ENCODE results near the gene CLEC19A. TPM values are rescaled to one million over a fixed set of nuclear protein-coding genes. Genes with fewer than 3 reads are reported as not detected.

Gene CLEC19A
- total and polyA plus RNA-seq, 9 donors: 0.08 to 0.19 (median 0.13) TPM; not detected in 4

GRCh38 chr16:19295393-19295792, 9.9 kb downstream of the CLEC19A start:
- no CpG with 5 or more reads among the region's 2 CpGs for WGBS (ENCODE audit: insufficient coverage)
- Histone ChIP-seq H3K27me3 (ENCODE audit: control insufficient read depth, insufficient read depth, low read length) (peaks cover 1% of the 10 kb centered on the region), H3K36me3 (ENCODE audit: control insufficient read depth, insufficient read depth, low read length) (no peaks in the 10 kb centered on the region), H3K9me3 (replicated peaks; ENCODE audit: control insufficient read depth, low read depth, low read length) (no peaks in the 10 kb centered on the region), H3K4me3 (ENCODE audit: low read length) (no peak overlapping the region), H3K4me1 (ENCODE audit: control insufficient read depth, insufficient read depth, low read length) (peaks cover 7% of the 10 kb centered on the region), H3K27ac (ENCODE audit: low read length) (no peak overlapping the region)
- DNase-seq: no peak

GRCh38 chr16:19297454-19297853, 11.9 kb downstream of the CLEC19A start:
- no peak for DNase-seq
- Histone ChIP-seq H3K27ac (ENCODE audit: low read length) (no peak overlapping the region), H3K27me3 (ENCODE audit: control insufficient read depth, insufficient read depth, low read length) (no peaks in the 10 kb centered on the region), H3K9me3 (replicated peaks; ENCODE audit: control insufficient read depth, low read depth, low read length) (no peaks in the 10 kb centered on the region), H3K4me1 (ENCODE audit: control insufficient read depth, insufficient read depth, low read length) (peaks cover 3% of the 10 kb centered on the region), H3K4me3 (ENCODE audit: low read length) (no peak overlapping the region), H3K36me3 (ENCODE audit: control insufficient read depth, insufficient read depth, low read length) (no peaks in the 10 kb centered on the region)
- WGBS (ENCODE audit: insufficient coverage): no CpG with 5 or more reads among the region's 1 CpG

DNA sequence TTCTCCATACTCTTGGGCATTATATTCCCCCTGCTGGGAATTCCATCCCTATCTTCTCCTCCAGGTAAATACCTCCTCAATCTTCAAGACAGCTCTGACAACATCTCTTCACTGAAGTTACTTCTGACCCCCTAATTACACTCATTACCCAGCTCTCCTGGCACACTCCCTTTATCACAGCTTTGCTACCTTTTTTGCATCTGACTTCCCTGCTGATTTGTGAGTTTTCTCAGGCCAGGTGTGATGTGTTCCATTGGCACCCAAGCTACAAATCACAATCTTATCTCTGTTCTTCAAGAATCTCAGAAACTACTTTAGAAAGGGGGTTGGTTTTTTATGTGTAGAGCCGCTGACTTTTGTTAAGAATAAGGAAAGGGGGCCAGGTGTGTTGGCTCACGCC, 14.0 kb downstream of the CLEC19A start:
- Histone ChIP-seq H3K27ac (ENCODE audit: low read length) (no peak overlapping the region), H3K36me3 (ENCODE audit: control insufficient read depth, insufficient read depth, low read length) (no peaks in the 10 kb centered on the region)
- WGBS (ENCODE audit: insufficient coverage): no CpG with 5 or more reads among the region's 2 CpGs

DNA sequence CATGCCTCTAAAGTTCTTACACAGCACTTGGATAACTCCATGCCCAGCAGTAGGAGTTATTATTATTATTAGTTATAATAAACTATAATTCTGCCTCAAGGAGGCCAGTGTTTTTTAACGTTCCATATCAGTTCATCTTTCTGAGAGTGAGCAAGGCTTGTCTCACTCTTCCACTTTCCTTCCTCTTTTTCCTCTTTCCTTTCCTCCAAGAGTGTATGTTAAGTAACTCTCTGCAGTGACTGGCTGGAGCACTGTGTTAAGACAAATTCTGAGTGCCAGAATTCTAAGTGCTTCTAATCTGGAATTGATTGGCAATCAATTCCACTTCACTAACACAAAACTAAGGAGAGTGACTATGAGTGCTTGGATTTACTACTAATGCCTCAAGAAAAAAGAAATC, 16.4 kb downstream of the CLEC19A start:
- Histone ChIP-seq H3K4me3 (ENCODE audit: low read length) (no peak overlapping the region), H3K27ac (ENCODE audit: low read length) (no peak overlapping the region), H3K4me1 (ENCODE audit: control insufficient read depth, insufficient read depth, low read length) (no peaks in the 10 kb centered on the region), H3K36me3 (ENCODE audit: control insufficient read depth, insufficient read depth, low read length) (no peaks in the 10 kb centered on the region), H3K27me3 (ENCODE audit: control insufficient read depth, insufficient read depth, low read length) (peaks cover 2% of the 10 kb centered on the region), H3K9me3 (replicated peaks; ENCODE audit: control insufficient read depth, low read depth, low read length) (no peaks in the 10 kb centered on the region)
- DNase-seq: no peak
- no CpG with 5 or more reads among the region's 1 CpG for WGBS (ENCODE audit: insufficient coverage)

More for the DNA sequence above, 14.0 kb downstream of the CLEC19A start:
- Histone ChIP-seq H3K9me3 (replicated peaks; ENCODE audit: control insufficient read depth, low read depth, low read length) (no peaks in the 10 kb centered on the region), H3K4me3 (ENCODE audit: low read length) (no peak overlapping the region), H3K4me1 (ENCODE audit: control insufficient read depth, insufficient read depth, low read length) (no peaks in the 10 kb centered on the region), H3K27me3 (ENCODE audit: control insufficient read depth, insufficient read depth, low read length) (no peaks in the 10 kb centered on the region)
- no peak for DNase-seq

- 66% methylated on average over 2 of the region's 2 CpGs for WGBS (ENCODE audit: insufficient coverage)
Observed at GRCh38 chr16:19304750-19305149, 19.2 kb downstream of the CLEC19A start.

GRCh38 chr16:19305443-19305842, 19.9 kb downstream of the CLEC19A start:
- Histone ChIP-seq H3K27ac (ENCODE audit: low read length) (no peak overlapping the region), H3K4me1 (ENCODE audit: control insufficient read depth, insufficient read depth, low read length) (no peaks in the 10 kb centered on the region), H3K27me3 (ENCODE audit: control insufficient read depth, insufficient read depth, low read length) (peaks cover 2% of the 10 kb centered on the region), H3K4me3 (ENCODE audit: low read length) (no peak overlapping the region), H3K9me3 (replicated peaks; ENCODE audit: control insufficient read depth, low read depth, low read length) (no peaks in the 10 kb centered on the region), H3K36me3 (ENCODE audit: control insufficient read depth, insufficient read depth, low read length) (no peaks in the 10 kb centered on the region)
- 100% methylated on average over 1 of the region's 2 CpGs for WGBS (ENCODE audit: insufficient coverage)
- no peak for DNase-seq

More at GRCh38 chr16:19304750-19305149, 19.2 kb downstream of the CLEC19A start:
- no peak overlapping the region for H3K27ac ChIP-seq (ENCODE audit: low read length)
- no peak overlapping the region for H3K4me3 ChIP-seq (ENCODE audit: low read length)
- peaks cover 2% of the 10 kb centered on the region for H3K27me3 ChIP-seq (ENCODE audit: control insufficient read depth, insufficient read depth, low read length)
- DNase-seq: peak; percentile 20
- no peaks in the 10 kb centered on the region for H3K36me3 ChIP-seq (ENCODE audit: control insufficient read depth, insufficient read depth, low read length)
- H3K4me1 ChIP-seq (ENCODE audit: control insufficient read depth, insufficient read depth, low read length): no peaks in the 10 kb centered on the region
- H3K9me3 ChIP-seq (replicated peaks; ENCODE audit: control insufficient read depth, low read depth, low read length): no peaks in the 10 kb centered on the region

GRCh38 chr16:19307587-19308241, 22.2 kb downstream of the CLEC19A start:
- Histone ChIP-seq H3K9me3 (replicated peaks; ENCODE audit: control insufficient read depth, low read depth, low read length) (no peaks in the 10 kb centered on the region), H3K4me3 (ENCODE audit: low read length) (no peak overlapping the region), H3K4me1 (ENCODE audit: control insufficient read depth, insufficient read depth, low read length) (no peaks in the 10 kb centered on the region), H3K36me3 (ENCODE audit: control insufficient read depth, insufficient read depth, low read length) (no peaks in the 10 kb centered on the region), H3K27me3 (ENCODE audit: control insufficient read depth, insufficient read depth, low read length) (peaks cover 2% of the 10 kb centered on the region), H3K27ac (ENCODE audit: low read length) (no peak overlapping the region)
- 72% methylated on average over 8 of the region's 8 CpGs for WGBS (ENCODE audit: insufficient coverage)
- DNase-seq: no peak

- Histone ChIP-seq H3K4me1 (ENCODE audit: control insufficient read depth, insufficient read depth, low read length) (no peaks in the 10 kb centered on the region), H3K36me3 (ENCODE audit: control insufficient read depth, insufficient read depth, low read length) (no peaks in the 10 kb centered on the region)
- 60% methylated on average over 1 of the region's 1 CpG for WGBS (ENCODE audit: insufficient coverage)
Observed at GRCh38 chr16:19308392-19308791, 22.9 kb downstream of the CLEC19A start.

DNA sequence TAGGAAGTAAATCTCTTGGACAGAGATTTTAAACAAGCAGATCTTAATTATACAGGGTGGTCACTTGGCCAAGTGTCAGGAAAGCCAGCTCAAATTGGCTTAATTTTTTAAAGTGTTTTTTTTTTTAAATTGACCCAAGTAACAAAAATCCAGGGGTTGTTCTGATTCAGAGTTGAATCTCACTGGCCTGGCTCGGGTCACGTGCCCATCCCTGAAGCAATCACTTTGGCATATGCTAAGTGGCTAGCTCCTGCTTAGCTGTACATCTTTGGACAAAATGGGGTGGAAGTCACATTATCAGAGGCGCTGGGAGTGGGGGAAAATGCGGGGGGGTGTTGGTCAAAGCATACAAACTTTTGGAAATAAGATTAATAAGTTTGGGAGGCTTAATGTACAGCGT, 23.6 kb downstream of the CLEC19A start:
- Histone ChIP-seq H3K27me3 (ENCODE audit: control insufficient read depth, insufficient read depth, low read length) (peaks cover 2% of the 10 kb centered on the region), H3K9me3 (replicated peaks; ENCODE audit: control insufficient read depth, low read depth, low read length) (no peaks in the 10 kb centered on the region), H3K36me3 (ENCODE audit: control insufficient read depth, insufficient read depth, low read length) (no peaks in the 10 kb centered on the region), H3K4me3 (ENCODE audit: low read length) (no peak overlapping the region), H3K4me1 (ENCODE audit: control insufficient read depth, insufficient read depth, low read length) (no peaks in the 10 kb centered on the region), H3K27ac (ENCODE audit: low read length) (no peak overlapping the region)
- 84% methylated on average over 4 of the region's 5 CpGs for WGBS (ENCODE audit: insufficient coverage)
- no peak for DNase-seq

More at GRCh38 chr16:19308392-19308791, 22.9 kb downstream of the CLEC19A start:
- Histone ChIP-seq H3K27ac (ENCODE audit: low read length) (no peak overlapping the region), H3K9me3 (replicated peaks; ENCODE audit: control insufficient read depth, low read depth, low read length) (no peaks in the 10 kb centered on the region), H3K27me3 (ENCODE audit: control insufficient read depth, insufficient read depth, low read length) (peaks cover 2% of the 10 kb centered on the region), H3K4me3 (ENCODE audit: low read length) (no peak overlapping the region)
- no peak for DNase-seq

DNA sequence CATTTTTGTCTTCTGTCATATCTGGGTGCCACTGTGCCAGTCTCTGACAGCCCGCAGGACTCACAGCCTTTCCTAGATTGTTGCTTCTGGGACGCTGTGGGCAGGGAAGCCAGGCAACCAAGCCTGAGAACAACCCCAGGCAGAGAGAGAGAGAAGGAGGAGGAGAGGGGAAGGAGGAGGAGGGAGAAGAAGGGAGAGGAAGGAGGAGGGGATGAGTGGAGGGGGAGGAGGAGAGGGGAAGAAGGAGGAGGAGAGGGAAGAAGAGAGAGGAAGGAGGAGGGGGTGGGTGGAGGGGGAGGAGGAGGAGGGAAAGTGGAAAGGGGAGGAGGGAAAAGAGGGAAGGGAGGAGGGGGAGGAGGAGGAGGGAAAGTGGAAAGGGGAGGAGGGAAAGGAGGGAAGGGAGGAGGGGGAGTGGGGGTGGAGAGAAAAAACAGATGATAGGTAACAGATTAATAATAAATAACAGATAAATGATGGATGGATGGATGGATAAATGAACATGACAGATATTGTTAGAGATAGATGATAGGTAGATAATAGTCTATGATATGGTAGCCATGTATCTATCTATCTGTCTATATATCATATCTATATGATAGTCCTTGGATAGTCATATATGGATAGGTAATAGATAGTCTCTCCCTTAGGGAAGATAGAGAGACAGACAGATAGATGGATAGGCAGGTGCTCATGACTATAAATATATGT, 29.3 kb downstream of the CLEC19A start:
- DNase-seq: no peak
- no peaks in the 10 kb centered on the region for H3K27me3 ChIP-seq (ENCODE audit: control insufficient read depth, insufficient read depth, low read length)

More for the DNA sequence above, 29.3 kb downstream of the CLEC19A start:
- H3K9me3 ChIP-seq (replicated peaks; ENCODE audit: control insufficient read depth, low read depth, low read length): no peaks in the 10 kb centered on the region
- H3K36me3 ChIP-seq (ENCODE audit: control insufficient read depth, insufficient read depth, low read length): no peaks in the 10 kb centered on the region
- H3K27ac ChIP-seq (ENCODE audit: low read length): no peak overlapping the region
- H3K4me3 ChIP-seq (ENCODE audit: low read length): no peak overlapping the region
- WGBS (ENCODE audit: insufficient coverage): 92% methylated on average over 2 of the region's 2 CpGs
- no peaks in the 10 kb centered on the region for H3K4me1 ChIP-seq (ENCODE audit: control insufficient read depth, insufficient read depth, low read length)

Measured in muscle of leg (tissue), 11 donors.